ENCODE measurements around the gene PADI3. TPM values are rescaled to one million over a fixed set of nuclear protein-coding genes. Genes with fewer than 3 reads are reported as not detected.
A peak's percentile ranks its signal among the peaks of the same experiment; 100 is the strongest.

PADI3 gene
- total RNA-seq, 1 experiment from 2014 or later: 0.61 TPM

DNA sequence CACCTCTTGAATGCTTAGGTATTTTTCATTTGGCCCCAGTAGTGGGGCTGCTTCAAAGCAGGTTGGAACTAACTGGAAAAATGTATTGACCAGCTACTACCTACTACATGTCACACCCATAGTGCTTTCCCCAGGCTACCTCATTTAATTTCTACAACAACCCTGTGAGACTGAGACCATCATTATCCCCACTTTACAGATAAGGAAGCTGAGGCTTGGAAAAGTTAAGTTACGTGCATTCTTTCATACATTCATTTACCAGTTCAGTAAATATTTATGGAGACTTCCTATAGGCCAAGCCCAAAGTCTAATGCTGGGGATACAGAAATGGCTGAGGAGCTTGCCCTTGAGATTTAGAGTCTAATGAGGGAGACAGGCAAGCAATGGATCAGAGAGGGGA lies 14.5 kb upstream of the PADI3 start:
- peaks cover 15% of the 10 kb centered on the region for H3K4me1 Mint-ChIP-seq
- no peak overlapping the region for H3K4me3 Mint-ChIP-seq
- no peak overlapping the region for H3K27ac Mint-ChIP-seq
- H3K36me3 Mint-ChIP-seq: no peaks in the 10 kb centered on the region
- ChIA-PET CTCF (interaction anchor here (0.7 to 5.4 kb wide), 5 partner anchors 15 to 614 kb away, joined by 3 to 53 read pairs (median 6); partner anchors contain the start of gene PADI3), POLR2A (no interaction called here)
- H3K9me3 Mint-ChIP-seq: no peaks in the 10 kb centered on the region
- H3K27me3 Mint-ChIP-seq (ENCODE audit: low read depth): peaks cover 3% of the 10 kb centered on the region; the same call in 1 of the 2 replicates
- TF ChIP-seq GTF2I (CRISPR knock-in tag; conservative IDR thresholded peaks at IDR 0.05): no peak
- no peak for TF ChIP-seq NR1H2 (CRISPR knock-in tag; IDR thresholded peaks at IDR 0.05)
- no peak for TF ChIP-seq RORB (CRISPR knock-in tag; IDR thresholded peaks at IDR 0.05)
- TF ChIP-seq, protein P1, sequence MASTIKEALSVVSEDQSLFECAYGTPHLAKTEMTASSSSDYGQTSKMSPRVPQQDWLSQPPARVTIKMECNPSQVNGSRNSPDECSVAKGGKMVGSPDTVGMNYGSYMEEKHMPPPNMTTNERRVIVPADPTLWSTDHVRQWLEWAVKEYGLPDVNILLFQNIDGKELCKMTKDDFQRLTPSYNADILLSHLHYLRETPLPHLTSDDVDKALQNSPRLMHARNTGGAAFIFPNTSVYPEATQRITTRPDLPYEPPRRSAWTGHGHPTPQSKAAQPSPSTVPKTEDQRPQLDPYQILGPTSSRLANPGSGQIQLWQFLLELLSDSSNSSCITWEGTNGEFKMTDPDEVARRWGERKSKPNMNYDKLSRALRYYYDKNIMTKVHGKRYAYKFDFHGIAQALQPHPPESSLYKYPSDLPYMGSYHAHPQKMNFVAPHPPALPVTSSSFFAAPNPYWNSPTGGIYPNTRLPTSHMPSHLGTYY (CRISPR knock-in tag; IDR thresholded peaks at IDR 0.05): no peak
- TF ChIP-seq, protein P2, sequence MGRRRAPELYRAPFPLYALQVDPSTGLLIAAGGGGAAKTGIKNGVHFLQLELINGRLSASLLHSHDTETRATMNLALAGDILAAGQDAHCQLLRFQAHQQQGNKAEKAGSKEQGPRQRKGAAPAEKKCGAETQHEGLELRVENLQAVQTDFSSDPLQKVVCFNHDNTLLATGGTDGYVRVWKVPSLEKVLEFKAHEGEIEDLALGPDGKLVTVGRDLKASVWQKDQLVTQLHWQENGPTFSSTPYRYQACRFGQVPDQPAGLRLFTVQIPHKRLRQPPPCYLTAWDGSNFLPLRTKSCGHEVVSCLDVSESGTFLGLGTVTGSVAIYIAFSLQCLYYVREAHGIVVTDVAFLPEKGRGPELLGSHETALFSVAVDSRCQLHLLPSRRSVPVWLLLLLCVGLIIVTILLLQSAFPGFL (CRISPR knock-in tag; IDR thresholded peaks at IDR 0.05; ENCODE audit: borderline replicate concordance): no peak
- no peak for TF ChIP-seq GABPB1 (CRISPR knock-in tag; IDR thresholded peaks at IDR 0.05)
- TF ChIP-seq, protein P3, sequence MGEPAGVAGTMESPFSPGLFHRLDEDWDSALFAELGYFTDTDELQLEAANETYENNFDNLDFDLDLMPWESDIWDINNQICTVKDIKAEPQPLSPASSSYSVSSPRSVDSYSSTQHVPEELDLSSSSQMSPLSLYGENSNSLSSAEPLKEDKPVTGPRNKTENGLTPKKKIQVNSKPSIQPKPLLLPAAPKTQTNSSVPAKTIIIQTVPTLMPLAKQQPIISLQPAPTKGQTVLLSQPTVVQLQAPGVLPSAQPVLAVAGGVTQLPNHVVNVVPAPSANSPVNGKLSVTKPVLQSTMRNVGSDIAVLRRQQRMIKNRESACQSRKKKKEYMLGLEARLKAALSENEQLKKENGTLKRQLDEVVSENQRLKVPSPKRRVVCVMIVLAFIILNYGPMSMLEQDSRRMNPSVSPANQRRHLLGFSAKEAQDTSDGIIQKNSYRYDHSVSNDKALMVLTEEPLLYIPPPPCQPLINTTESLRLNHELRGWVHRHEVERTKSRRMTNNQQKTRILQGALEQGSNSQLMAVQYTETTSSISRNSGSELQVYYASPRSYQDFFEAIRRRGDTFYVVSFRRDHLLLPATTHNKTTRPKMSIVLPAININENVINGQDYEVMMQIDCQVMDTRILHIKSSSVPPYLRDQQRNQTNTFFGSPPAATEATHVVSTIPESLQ (CRISPR knock-in tag; IDR thresholded peaks at IDR 0.05): no peak
- TF ChIP-seq, protein P4, sequence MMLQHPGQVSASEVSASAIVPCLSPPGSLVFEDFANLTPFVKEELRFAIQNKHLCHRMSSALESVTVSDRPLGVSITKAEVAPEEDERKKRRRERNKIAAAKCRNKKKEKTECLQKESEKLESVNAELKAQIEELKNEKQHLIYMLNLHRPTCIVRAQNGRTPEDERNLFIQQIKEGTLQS (CRISPR knock-in tag; conservative IDR thresholded peaks at IDR 0.05): no peak
- TF ChIP-seq, protein P5, sequence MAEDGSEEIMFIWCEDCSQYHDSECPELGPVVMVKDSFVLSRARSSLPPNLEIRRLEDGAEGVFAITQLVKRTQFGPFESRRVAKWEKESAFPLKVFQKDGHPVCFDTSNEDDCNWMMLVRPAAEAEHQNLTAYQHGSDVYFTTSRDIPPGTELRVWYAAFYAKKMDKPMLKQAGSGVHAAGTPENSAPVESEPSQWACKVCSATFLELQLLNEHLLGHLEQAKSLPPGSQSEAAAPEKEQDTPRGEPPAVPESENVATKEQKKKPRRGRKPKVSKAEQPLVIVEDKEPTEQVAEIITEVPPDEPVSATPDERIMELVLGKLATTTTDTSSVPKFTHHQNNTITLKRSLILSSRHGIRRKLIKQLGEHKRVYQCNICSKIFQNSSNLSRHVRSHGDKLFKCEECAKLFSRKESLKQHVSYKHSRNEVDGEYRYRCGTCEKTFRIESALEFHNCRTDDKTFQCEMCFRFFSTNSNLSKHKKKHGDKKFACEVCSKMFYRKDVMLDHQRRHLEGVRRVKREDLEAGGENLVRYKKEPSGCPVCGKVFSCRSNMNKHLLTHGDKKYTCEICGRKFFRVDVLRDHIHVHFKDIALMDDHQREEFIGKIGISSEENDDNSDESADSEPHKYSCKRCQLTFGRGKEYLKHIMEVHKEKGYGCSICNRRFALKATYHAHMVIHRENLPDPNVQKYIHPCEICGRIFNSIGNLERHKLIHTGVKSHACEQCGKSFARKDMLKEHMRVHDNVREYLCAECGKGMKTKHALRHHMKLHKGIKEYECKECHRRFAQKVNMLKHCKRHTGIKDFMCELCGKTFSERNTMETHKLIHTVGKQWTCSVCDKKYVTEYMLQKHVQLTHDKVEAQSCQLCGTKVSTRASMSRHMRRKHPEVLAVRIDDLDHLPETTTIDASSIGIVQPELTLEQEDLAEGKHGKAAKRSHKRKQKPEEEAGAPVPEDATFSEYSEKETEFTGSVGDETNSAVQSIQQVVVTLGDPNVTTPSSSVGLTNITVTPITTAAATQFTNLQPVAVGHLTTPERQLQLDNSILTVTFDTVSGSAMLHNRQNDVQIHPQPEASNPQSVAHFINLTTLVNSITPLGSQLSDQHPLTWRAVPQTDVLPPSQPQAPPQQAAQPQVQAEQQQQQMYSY (CRISPR knock-in tag; IDR thresholded peaks at IDR 0.05): no peak
- no peak for TF ChIP-seq ZNF138 (CRISPR knock-in tag; conservative IDR thresholded peaks at IDR 0.05)
- no peak for TF ChIP-seq CBFB (CRISPR knock-in tag; IDR thresholded peaks at IDR 0.05; ENCODE audit: low read depth)
- TF ChIP-seq, protein P6, sequence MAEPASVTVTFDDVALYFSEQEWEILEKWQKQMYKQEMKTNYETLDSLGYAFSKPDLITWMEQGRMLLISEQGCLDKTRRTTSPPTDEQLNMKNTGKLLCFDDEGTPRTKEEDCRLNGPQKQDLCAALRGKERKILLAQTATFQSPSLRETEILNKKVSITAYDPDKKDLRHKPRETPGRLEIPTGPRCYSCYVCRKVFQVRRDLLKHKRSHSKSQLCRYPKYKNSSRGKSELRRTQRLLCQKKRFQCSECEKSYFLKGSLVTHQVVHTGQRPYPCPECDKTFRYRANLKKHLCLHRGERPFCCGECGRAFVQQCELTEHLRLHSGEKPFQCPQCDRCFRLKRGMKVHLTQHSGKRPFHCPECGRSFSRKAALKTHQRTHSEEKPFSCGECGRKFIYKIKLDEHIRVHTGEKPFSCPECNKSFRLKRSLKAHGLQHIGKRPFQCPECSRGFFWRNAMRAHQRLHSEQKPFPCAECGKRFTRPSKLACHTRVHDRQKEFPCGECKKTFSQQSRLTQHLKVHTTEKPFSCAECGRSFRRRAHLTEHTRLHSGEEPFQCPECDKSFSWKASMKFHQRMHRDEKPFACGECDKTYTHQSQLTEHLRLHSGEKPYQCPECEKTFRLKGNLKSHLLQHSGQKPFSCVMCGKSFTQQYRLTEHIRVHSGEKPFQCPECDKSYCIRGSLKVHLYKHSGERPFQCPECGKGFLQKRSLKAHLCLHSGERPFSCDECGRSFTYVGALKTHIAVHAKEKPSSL (CRISPR knock-in tag; conservative IDR thresholded peaks at IDR 0.05): no peak
- no peak for ATAC-seq
- no peak for DNase-seq (ENCODE audit: low spot score)

DNA sequence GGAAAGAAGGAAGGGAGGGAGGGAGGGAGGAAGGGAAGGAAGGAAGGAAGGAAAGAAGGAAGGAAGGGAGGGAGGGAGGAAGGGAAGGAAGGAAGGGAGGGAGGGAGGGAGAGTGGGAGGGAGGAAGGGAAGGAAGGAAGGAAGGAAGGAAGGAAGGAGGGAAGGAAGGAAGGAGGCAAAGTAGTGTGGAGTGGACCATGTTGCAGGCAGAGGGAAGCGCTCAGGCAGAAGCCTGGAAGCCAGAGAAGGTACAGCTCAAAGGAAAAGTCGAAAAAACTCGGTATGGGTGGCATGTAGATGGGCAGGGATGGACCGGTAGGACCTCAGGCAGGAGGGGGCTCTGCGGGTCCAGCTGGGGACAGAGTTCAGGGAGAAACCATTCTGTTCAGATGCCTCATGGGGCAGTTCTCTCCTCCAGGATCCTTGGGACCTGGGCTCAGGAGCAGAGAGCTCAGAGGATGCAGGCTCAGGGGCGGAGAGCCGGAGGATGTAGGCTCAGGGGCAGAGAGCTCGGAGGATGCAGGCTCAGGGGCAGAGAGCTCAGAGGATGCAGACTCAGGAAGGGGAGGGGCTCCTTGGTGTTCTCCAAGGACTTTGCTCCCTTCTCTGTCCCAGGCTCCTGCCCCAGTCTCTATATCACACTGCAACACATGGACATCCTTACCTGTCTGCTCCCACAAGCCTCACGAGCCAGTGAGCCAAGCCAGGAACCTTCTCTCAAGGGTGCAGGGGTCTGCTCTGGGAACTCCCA lies 13.6 kb upstream of the PADI3 start:
- no peaks in the 10 kb centered on the region for H3K9me3 Mint-ChIP-seq
- peaks cover 3% of the 10 kb centered on the region; the same call in 1 of the 2 replicates for H3K27me3 Mint-ChIP-seq (ENCODE audit: low read depth)
- H3K36me3 Mint-ChIP-seq: no peaks in the 10 kb centered on the region
- DNase-seq (ENCODE audit: low spot score) (no peak), ATAC-seq (no peak)
- ChIA-PET CTCF (interaction anchor here (1.1 to 5.4 kb wide), 6 partner anchors 14 to 615 kb away, joined by 3 to 53 read pairs (median 8); partner anchors contain the start of gene PADI3), POLR2A (no interaction called here)
- no peak overlapping the region for H3K4me3 Mint-ChIP-seq
- H3K27ac Mint-ChIP-seq: peak overlapping the region; percentile 36; the same call in 1 of the 2 replicates
- H3K4me1 Mint-ChIP-seq: peaks cover 21% of the 10 kb centered on the region
- no peak for TF ChIP-seq GTF2I (CRISPR knock-in tag; conservative IDR thresholded peaks at IDR 0.05)
- TF ChIP-seq, protein P7, sequence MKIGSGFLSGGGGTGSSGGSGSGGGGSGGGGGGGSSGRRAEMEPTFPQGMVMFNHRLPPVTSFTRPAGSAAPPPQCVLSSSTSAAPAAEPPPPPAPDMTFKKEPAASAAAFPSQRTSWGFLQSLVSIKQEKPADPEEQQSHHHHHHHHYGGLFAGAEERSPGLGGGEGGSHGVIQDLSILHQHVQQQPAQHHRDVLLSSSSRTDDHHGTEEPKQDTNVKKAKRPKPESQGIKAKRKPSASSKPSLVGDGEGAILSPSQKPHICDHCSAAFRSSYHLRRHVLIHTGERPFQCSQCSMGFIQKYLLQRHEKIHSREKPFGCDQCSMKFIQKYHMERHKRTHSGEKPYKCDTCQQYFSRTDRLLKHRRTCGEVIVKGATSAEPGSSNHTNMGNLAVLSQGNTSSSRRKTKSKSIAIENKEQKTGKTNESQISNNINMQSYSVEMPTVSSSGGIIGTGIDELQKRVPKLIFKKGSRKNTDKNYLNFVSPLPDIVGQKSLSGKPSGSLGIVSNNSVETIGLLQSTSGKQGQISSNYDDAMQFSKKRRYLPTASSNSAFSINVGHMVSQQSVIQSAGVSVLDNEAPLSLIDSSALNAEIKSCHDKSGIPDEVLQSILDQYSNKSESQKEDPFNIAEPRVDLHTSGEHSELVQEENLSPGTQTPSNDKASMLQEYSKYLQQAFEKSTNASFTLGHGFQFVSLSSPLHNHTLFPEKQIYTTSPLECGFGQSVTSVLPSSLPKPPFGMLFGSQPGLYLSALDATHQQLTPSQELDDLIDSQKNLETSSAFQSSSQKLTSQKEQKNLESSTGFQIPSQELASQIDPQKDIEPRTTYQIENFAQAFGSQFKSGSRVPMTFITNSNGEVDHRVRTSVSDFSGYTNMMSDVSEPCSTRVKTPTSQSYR (CRISPR knock-in tag; IDR thresholded peaks at IDR 0.05): no peak
- TF ChIP-seq EMX1 (CRISPR knock-in tag; IDR thresholded peaks at IDR 0.05): no peak

All from WTC11 (cell line).